ENCODE results near the gene EFCAB12.
A peak's percentile ranks its signal among the peaks of the same experiment; 100 is the strongest.
"Not testable (repeated sequence)": the region's sequence is repeated elsewhere in the genome, so short reads cannot be mapped to it uniquely, and the experiment has no call there.

The EFCAB12 gene

DNA sequence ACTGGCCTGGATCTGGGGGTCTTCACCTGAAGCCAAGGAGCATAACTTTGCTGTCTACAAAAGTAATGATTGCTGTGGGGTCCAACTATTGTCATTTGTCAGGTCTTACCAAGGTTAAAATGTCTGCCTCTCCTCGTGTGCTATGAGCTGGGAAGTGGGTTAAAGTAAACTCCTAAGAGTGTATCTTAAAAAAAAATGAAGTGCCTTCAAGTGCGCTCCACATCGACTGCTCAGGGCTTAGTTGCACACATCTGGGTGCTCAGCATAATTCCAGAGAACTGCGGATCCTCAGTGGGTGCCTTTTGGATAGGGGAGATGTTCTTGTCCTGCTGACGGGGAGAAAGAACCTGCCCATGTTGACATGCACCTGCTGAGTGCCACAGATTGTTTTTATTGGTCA lies 40.9 kb downstream of the EFCAB12 start:
- Histone ChIP-seq H3K4me3 (replicated peaks; ENCODE audit: low read depth, low read length) (no peak overlapping the region), H3K27me3 (replicated peaks; ENCODE audit: control insufficient read depth, insufficient read depth, low read length) (no peaks in the 10 kb centered on the region), H3K36me3 (ENCODE audit: control insufficient read depth, insufficient read depth, low read length) (peaks cover 18% of the 10 kb centered on the region)
- TF ChIP-seq, protein P1, sequence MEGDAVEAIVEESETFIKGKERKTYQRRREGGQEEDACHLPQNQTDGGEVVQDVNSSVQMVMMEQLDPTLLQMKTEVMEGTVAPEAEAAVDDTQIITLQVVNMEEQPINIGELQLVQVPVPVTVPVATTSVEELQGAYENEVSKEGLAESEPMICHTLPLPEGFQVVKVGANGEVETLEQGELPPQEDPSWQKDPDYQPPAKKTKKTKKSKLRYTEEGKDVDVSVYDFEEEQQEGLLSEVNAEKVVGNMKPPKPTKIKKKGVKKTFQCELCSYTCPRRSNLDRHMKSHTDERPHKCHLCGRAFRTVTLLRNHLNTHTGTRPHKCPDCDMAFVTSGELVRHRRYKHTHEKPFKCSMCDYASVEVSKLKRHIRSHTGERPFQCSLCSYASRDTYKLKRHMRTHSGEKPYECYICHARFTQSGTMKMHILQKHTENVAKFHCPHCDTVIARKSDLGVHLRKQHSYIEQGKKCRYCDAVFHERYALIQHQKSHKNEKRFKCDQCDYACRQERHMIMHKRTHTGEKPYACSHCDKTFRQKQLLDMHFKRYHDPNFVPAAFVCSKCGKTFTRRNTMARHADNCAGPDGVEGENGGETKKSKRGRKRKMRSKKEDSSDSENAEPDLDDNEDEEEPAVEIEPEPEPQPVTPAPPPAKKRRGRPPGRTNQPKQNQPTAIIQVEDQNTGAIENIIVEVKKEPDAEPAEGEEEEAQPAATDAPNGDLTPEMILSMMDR (IDR thresholded peaks at IDR 0.05; ENCODE audit: insufficient read depth, low read length, poor library complexity, severe bottlenecking), result no peak
- DNase-seq (ENCODE audit: extremely low read depth, insufficient read length), result no peak

DNA sequence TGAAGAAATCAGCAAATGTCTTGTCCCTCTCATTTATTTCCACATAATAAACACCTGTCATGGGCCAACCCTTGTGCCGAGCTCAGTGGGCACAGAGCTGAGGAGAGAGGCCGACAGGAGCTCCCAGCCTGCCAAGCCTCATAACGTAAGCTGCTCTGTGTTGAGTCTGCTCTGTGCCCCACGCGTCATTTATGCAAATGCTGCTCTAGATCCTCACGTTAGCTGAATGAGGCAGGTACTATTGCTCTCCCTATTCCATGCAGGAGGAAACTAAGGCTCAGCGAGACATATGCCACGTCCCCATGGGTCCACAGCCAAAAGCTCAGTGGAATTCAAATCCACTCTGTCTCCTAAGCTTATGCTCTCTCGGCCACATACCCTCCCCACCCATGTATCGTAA lies 41.5 kb downstream of the EFCAB12 start:
- DNase-seq (ENCODE audit: extremely low read depth, insufficient read length), result no peak
- Histone ChIP-seq H3K36me3 (ENCODE audit: control insufficient read depth, insufficient read depth, low read length) (peaks cover 18% of the 10 kb centered on the region), H3K27me3 (replicated peaks; ENCODE audit: control insufficient read depth, insufficient read depth, low read length) (no peaks in the 10 kb centered on the region), H3K4me3 (replicated peaks; ENCODE audit: low read depth, low read length) (no peak overlapping the region)
- TF ChIP-seq, protein P1 (IDR thresholded peaks at IDR 0.05; ENCODE audit: insufficient read depth, low read length, poor library complexity, severe bottlenecking), result no peak

DNA sequence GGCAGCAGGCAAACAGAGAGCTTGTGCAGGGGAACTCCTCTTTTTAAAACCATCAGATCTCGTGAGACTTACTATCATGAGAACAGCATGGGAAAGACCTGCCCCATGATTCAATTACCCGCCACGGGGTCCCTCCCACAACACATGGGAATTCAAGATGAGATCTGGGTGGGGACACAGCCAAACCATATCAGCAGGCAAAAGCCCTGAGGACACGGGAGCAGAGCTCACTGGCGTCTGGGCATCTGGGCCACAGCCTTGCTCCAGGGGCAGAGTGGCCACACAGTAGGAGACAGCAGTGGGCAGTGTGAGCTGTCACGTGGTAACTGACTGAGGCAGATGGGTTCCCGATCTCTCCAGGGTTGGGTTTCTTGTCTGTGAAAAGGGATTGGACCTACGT lies 42.9 kb downstream of the EFCAB12 start:
- H3K27me3 ChIP-seq (replicated peaks; ENCODE audit: control insufficient read depth, insufficient read depth, low read length); DNase-seq (ENCODE audit: extremely low read depth, insufficient read length); H3K4me3 ChIP-seq (replicated peaks; ENCODE audit: low read depth, low read length): not testable (repeated sequence)
- H3K36me3 ChIP-seq (ENCODE audit: control insufficient read depth, insufficient read depth, low read length), result peaks cover 13% of the 10 kb centered on the region

DNA sequence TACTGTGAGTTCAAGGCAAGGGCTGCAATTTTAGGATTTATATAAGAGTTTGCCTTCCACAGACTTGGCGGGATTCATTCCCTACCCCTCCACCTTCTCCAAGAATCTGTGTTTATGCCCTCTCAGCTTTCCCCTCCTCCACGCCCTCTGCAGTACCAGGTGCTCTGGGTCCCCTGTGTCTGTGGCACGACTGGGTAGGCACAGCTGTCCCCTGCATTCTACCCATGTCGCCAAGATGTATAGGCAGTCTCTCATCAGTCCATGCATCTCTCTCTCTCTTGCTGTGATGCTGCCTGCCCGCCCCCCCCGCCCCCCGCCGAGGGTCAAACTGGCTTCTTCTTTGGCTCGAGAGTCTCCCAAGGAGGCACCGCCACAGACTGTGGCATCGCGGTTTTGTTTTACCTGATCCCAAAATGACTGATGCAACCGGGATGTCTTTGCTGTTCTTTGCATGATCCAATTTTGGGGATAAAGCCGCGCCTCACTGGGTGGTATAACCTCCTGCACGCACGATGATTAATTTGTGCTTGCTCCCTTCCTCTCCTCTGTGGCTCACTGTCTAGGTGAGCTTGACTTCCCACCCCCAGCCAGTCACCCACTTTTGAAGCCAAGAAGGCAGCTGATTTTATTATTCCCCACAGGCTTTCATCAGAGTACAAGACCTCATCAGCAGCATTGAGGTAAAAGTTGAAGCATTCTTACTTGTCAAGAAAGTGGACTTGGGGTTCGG lies 43.7 kb downstream of the EFCAB12 start:
- DNase-seq (ENCODE audit: extremely low read depth, insufficient read length), result no peak
- Histone ChIP-seq H3K36me3 (ENCODE audit: control insufficient read depth, insufficient read depth, low read length) (peaks cover 11% of the 10 kb centered on the region), H3K4me3 (replicated peaks; ENCODE audit: low read depth, low read length) (no peak overlapping the region), H3K27me3 (replicated peaks; ENCODE audit: control insufficient read depth, insufficient read depth, low read length) (no peaks in the 10 kb centered on the region)
- TF ChIP-seq, protein P1 (IDR thresholded peaks at IDR 0.05; ENCODE audit: insufficient read depth, low read length, poor library complexity, severe bottlenecking), result no peak

DNA sequence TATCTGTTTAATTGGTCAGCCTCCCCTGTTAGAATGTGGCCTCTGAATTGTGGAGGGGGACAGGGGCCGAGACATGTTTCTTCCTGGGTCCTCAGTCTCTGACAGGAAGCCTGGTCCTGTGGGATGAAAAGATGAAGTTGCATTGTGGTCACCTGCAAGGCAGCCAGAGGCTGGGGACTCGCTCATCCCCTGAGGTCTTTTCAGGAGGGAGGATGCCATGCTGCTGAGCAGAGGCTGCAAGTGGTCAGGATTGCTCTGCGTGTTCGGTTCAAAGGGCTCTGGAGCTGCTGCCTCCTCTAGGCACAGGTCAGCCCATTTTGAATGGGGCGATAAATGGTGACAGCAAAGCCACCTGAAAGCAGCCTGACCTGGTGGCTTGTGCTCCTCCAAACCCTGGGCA lies 44.3 kb downstream of the EFCAB12 start:
- H3K4me3 ChIP-seq (replicated peaks; ENCODE audit: low read depth, low read length); H3K27me3 ChIP-seq (replicated peaks; ENCODE audit: control insufficient read depth, insufficient read depth, low read length); H3K36me3 ChIP-seq (ENCODE audit: control insufficient read depth, insufficient read depth, low read length); DNase-seq (ENCODE audit: extremely low read depth, insufficient read length): not testable (repeated sequence)

DNA sequence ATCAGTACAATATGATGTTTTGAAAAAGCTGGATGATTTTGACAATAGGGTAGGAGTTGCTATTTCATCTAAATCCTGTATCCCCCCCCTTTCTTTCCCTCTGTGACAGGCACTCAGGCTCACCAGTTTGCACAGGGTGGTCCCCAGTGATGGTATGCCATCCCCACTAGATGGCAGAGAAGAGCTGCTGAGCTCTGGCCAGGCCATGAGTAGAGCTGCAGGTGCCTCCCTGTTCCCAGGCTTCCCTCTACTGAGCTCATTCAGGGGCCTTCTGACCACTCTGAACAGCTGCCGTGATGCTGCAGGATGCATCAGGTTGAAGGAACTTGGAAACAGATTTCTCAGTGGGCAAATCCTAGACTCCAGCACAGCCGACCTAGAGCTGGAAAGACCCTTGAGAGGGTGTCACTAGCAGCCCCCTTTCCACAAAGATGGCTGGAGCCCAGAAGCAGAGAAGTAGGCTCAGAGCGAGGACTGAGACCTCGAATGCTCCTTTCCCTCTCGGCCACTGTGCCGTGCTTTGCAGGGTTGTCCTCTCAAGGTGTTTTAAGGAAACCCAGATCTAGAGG lies 45.1 kb downstream of the EFCAB12 start:
- H3K36me3 ChIP-seq (ENCODE audit: control insufficient read depth, insufficient read depth, low read length), result peaks cover 7% of the 10 kb centered on the region
- TF ChIP-seq, protein P1 (IDR thresholded peaks at IDR 0.05; ENCODE audit: insufficient read depth, low read length, poor library complexity, severe bottlenecking), result peak; percentile 91
- H3K4me3 ChIP-seq (replicated peaks; ENCODE audit: low read depth, low read length), result no peak overlapping the region
- H3K27me3 ChIP-seq (replicated peaks; ENCODE audit: control insufficient read depth, insufficient read depth, low read length), result no peaks in the 10 kb centered on the region
- no peak for DNase-seq (ENCODE audit: extremely low read depth, insufficient read length)
